ENCODE results near the gene DUSP22. TPM values are rescaled to one million over a fixed set of nuclear protein-coding genes. Genes with fewer than 3 reads are reported as not detected.

Gene DUSP22
- total RNA-seq, 4 donors from 2014 or later: 67.0 to 97.3 (median 78.0) TPM

DNA sequence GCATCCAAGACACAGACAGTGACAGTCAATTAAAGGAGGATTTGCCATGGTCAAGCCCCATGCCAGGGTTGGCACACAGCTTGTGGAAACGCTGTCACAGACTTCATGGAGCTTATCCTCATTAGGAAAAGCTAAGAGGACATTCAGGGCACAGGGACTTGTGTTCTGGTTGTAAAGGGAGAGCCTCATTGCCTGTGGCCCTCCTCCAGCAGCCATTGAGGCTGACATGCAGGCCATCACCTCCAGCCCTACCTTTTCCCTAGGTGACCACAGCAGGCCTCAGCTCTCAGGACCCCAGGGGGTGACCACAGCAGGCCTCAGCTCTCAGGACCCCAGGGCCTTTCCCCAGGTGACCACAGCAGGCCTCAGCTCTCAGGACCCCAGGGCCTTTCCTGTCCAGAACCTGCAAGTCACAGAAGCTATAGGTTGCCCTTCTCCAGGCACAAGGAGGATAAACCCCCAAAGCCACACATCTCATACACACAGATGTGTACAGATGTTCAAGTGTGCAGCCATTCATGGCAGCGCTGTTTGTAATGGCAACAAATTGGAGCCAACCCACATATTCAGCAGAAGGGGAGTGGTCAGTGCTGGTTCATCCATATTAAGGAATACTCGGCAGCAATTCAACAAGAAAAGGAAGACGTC, 26.1 kb downstream of the DUSP22 start:
- no peak overlapping the region for H3K4me3 ChIP-seq
- H3K9me3 ChIP-seq: no peaks in the 10 kb centered on the region
- 74 to 83% methylated on average over 4 of the region's 4 CpGs for WGBS, 2 donors (ENCODE audit: low coverage in 1 of 2)
- no peak overlapping the region for H3K27ac ChIP-seq
- TF ChIP-seq, protein P1, sequence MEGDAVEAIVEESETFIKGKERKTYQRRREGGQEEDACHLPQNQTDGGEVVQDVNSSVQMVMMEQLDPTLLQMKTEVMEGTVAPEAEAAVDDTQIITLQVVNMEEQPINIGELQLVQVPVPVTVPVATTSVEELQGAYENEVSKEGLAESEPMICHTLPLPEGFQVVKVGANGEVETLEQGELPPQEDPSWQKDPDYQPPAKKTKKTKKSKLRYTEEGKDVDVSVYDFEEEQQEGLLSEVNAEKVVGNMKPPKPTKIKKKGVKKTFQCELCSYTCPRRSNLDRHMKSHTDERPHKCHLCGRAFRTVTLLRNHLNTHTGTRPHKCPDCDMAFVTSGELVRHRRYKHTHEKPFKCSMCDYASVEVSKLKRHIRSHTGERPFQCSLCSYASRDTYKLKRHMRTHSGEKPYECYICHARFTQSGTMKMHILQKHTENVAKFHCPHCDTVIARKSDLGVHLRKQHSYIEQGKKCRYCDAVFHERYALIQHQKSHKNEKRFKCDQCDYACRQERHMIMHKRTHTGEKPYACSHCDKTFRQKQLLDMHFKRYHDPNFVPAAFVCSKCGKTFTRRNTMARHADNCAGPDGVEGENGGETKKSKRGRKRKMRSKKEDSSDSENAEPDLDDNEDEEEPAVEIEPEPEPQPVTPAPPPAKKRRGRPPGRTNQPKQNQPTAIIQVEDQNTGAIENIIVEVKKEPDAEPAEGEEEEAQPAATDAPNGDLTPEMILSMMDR (IDR thresholded peaks at IDR 0.05): no peak
- TF ChIP-seq POLR2A (IDR thresholded peaks at IDR 0.05) (no peak), POLR2AphosphoS5 (IDR thresholded peaks at IDR 0.05) (no peak), EP300 (IDR thresholded peaks at IDR 0.05) (no peak)
- no peak for ATAC-seq
- no peaks in the 10 kb centered on the region for H3K36me3 ChIP-seq
- peaks cover 0 to 5% (median 0%) of the 10 kb centered on the region in 3 donors for H3K4me1 ChIP-seq
- no peaks in the 10 kb centered on the region for H3K27me3 ChIP-seq

DNA sequence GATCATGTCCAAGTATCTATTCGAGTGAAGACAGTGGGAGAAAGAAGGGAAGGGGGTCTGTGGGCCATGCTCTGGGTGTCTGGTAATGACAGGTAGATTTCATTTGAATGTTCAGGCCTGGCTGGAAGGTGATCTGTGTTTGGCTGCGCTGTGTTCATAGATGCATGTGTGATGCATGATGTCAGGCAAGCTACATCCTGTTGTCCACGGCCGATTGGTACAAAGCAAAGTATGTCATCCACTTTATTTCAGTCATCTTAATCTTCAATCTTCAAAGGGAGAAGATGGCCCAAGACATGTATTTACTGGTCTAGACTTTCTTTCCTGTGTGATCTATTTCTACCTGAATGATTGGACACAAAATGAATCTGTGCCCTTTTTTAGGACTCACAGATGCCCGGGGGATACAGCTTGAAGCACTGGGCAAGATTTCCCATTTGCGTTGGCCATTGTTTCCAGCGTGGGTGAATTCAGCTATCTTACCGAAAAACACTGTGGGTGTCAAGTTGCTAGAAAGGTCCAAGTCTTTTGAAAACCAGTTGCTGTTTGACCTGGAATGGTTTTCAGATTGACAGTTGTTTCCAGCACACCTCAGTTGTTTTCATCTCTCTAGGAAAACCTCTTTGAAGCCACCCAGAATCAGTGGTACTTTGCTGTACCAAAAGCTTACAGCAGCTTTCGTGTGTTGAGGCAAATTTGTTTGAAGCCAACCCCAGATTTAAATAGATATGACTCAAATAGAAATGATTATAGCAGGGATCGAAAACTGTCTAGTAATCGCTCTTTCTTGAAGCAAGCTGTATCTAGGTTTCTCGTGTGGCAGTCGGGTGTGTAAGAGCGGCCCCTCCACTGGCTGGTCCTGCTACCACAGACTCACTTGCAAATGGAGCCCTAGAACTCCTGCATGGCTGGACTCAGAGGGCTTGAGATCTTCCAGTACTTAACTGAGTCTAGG, 27.2 kb downstream of the DUSP22 start:
- WGBS, 2 donors (ENCODE audit: low coverage in 1 of 2): 82 to 84% methylated on average over 14 of the region's 14 CpGs

DNA sequence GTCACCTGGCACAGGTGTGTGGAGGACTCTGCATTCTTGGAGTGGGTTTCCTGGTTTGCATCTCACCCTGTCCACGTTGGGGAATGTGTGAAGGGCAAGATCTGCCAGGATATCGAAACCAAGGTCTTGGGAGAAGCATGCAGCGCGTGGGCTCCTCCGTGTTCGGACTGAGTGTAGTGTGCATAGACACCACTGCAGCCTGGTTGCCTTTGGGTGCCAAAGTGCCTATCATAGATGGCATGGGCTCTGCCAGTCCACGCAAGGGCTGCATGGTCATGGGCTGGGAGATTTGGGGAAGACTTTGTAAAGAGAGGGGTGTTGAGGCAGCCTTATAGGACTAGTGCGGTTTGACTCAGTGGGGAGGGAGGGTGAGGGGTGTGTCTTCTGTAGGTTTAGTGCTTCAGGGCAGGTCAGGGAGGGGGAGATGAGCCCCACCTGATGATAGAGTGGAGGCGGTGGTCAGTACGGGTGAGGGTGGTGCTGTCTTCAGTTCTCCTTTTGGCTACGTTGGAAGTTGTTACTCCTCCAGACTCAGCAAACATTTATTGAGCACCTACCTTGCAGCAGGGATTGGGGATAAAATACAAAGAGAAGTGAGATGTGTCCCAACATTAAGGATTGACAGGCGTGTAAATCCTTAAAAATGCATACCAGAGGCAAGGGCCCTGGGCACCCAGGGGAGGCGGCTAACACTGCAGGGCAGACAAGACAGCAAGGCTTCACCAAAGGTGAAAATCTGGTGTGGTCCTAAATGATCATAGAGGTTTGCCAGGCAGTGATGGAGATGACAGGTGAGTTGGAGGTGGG, 28.3 kb downstream of the DUSP22 start:
- Histone ChIP-seq H3K36me3 (no peaks in the 10 kb centered on the region), H3K27me3 (no peaks in the 10 kb centered on the region), H3K4me1 (peaks cover 0 to 10% (median 0%) of the 10 kb centered on the region in 3 donors), H3K27ac (no peak overlapping the region), H3K9me3 (no peaks in the 10 kb centered on the region), H3K4me3 (no peak overlapping the region)
- TF ChIP-seq POLR2AphosphoS5 (IDR thresholded peaks at IDR 0.05) (no peak), POLR2A (IDR thresholded peaks at IDR 0.05) (no peak), EP300 (IDR thresholded peaks at IDR 0.05) (no peak)
- TF ChIP-seq, protein P1 (IDR thresholded peaks at IDR 0.05): no peak
- 87 to 89% methylated on average over 11 to 13 of the region's 13 CpGs for WGBS, 2 donors (ENCODE audit: low coverage in 1 of 2)
- ATAC-seq: peak; percentile 3

More for the DNA sequence above, 27.2 kb downstream of the DUSP22 start:
- peaks cover 0 to 10% (median 0%) of the 10 kb centered on the region in 3 donors for H3K4me1 ChIP-seq
- no peaks in the 10 kb centered on the region for H3K27me3 ChIP-seq
- H3K9me3 ChIP-seq: no peaks in the 10 kb centered on the region
- no peak for ATAC-seq
- H3K4me3 ChIP-seq: no peak overlapping the region
- TF ChIP-seq POLR2AphosphoS5 (IDR thresholded peaks at IDR 0.05): no peak
- TF ChIP-seq EP300 (IDR thresholded peaks at IDR 0.05): no peak
- TF ChIP-seq, protein P1 (IDR thresholded peaks at IDR 0.05): no peak
- TF ChIP-seq POLR2A (IDR thresholded peaks at IDR 0.05): no peak
- no peak overlapping the region for H3K27ac ChIP-seq
- H3K36me3 ChIP-seq: no peaks in the 10 kb centered on the region

DNA sequence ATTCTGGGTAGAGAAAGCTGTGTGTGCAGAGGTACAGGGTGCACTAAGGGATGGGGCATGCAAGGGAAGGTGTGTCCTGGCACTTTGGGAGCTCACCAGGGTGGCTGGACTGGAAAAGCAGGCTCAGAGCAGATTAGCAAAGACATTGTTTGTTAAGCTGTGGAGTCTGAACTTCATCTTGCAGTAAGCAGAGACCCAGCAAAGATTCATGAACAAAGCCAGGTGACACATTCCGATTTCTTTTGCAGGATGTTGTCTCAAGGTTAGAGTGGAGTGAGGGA, 28.8 kb downstream of the DUSP22 start:
- Histone ChIP-seq H3K36me3 (no peaks in the 10 kb centered on the region), H3K4me1 (peaks cover 0 to 8% (median 0%) of the 10 kb centered on the region in 3 donors), H3K27ac (no peak overlapping the region), H3K27me3 (no peaks in the 10 kb centered on the region), H3K9me3 (no peaks in the 10 kb centered on the region), H3K4me3 (no peak overlapping the region)
- 95% methylated on average over 1 of the region's 1 CpG; no CpG with 5 or more reads in 1 of the 2 donors for WGBS, 2 donors (ENCODE audit: low coverage in 1 of 2)
- no peak for TF ChIP-seq POLR2A (IDR thresholded peaks at IDR 0.05)
- no peak for TF ChIP-seq EP300 (IDR thresholded peaks at IDR 0.05)
- no peak for TF ChIP-seq POLR2AphosphoS5 (IDR thresholded peaks at IDR 0.05)
- TF ChIP-seq, protein P1 (IDR thresholded peaks at IDR 0.05): no peak
- no peak for ATAC-seq
